Sigmoid colon (tissue), 4 donors: ENCODE data around the gene GGCT.

Experiments used
- CTCF ChIP-seq, 4 experiments: fragments of 450-650 bp in 3 of 4; fragments of 200-600 bp in 1 of 4; IDR thresholded peaks; one replicate each; pipeline ENCODE4 v1.5.1; 2016 to 2019; ENCODE audit warnings: antibody characterized with exemption in 4 of 4, mild to moderate bottlenecking in 3 of 4, moderate library complexity in 2 of 4
- EP300 ChIP-seq, 4 donors: sonication (generic); formaldehyde crosslinking; IDR thresholded peaks; one replicate each; pipeline ENCODE4 v1.6.1; 2017; ENCODE audit warnings: antibody characterized with exemption in 4 of 4
- POLR2A ChIP-seq, 2 donors: fragments of 450-650 bp; IDR thresholded peaks; one replicate each; pipeline ENCODE4 v1.6.1; 2016; ENCODE audit warnings: antibody characterized with exemption in 2 of 2, mild to moderate bottlenecking in 2 of 2, moderate library complexity in 2 of 2

DNA sequence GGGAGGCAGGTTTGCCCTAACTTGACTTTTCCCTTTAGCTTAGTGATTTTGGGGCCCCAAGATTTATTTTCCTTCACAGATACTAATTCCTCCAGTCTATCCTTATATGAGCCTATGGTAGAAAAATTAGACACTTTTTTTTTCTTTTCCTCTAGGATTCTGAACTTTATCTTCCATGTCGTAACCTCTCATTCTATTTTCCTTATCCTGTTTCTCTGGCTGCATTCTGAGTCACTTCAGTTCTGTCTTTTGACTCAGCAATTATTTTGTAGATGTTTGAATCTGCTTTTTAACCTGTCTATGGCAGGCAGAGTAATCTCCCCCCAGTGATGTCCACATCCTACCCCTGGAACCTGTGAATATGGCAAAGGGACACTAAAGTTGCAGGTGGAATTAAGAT, 19.0 kb downstream of the GGCT start:
- no peak for TF ChIP-seq CTCF (IDR thresholded peaks at IDR 0.05)
- no peak for TF ChIP-seq POLR2A (IDR thresholded peaks at IDR 0.05)
- no peak for TF ChIP-seq EP300 (IDR thresholded peaks at IDR 0.05)
